Fibroblast of pulmonary artery (primary cell): ENCODE measurements around the gene CCDC12.

Experiments
- DNase-seq: peaks from one replicate; pipeline ENCODE4 v3.0.0-alpha.2; 2010; ENCODE audit warnings: low read depth
- H3K4me3 ChIP-seq: replicated peaks from 2 replicates; pipeline ENCODE4 v1.5.1; 2011; ENCODE audit warnings: low read depth, mild to moderate bottlenecking, control low read depth, low read length, moderate library complexity
- TF ChIP-seq, protein P1 (sequence below): IDR thresholded peaks from 2 replicates; pipeline ENCODE4 v1.5.1; 2011; ENCODE audit warnings: mild to moderate bottlenecking, control low read depth, low read length, inconsistent platforms; ENCODE audit errors: missing control alignments

CCDC12 gene

DNA sequence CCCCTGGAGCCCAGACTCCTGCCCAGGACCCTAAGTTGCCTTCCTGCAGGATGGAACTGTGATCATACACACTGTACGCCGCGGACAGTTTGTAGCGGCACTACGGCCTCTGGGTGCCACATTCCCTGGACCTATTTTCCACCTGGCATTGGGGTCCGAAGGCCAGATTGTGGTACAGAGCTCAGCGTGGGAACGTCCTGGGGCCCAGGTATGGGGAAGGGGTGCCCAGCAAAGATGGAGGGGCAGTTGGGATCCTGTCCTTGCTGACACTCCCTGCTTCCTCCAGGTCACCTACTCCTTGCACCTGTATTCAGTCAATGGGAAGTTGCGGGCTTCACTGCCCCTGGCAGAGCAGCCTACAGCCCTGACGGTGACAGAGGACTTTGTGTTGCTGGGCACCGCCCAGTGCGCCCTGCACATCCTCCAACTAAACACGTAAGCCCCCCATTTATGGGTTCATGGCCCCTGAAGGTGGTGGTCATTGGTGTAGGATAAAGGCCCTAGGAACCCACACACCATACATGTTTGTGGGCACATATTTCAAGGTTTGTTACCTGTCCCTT, 31.8 kb upstream of the CCDC12 start:
- no peak overlapping the region for H3K4me3 ChIP-seq
- no peak for DNase-seq
- TF ChIP-seq, protein P1, sequence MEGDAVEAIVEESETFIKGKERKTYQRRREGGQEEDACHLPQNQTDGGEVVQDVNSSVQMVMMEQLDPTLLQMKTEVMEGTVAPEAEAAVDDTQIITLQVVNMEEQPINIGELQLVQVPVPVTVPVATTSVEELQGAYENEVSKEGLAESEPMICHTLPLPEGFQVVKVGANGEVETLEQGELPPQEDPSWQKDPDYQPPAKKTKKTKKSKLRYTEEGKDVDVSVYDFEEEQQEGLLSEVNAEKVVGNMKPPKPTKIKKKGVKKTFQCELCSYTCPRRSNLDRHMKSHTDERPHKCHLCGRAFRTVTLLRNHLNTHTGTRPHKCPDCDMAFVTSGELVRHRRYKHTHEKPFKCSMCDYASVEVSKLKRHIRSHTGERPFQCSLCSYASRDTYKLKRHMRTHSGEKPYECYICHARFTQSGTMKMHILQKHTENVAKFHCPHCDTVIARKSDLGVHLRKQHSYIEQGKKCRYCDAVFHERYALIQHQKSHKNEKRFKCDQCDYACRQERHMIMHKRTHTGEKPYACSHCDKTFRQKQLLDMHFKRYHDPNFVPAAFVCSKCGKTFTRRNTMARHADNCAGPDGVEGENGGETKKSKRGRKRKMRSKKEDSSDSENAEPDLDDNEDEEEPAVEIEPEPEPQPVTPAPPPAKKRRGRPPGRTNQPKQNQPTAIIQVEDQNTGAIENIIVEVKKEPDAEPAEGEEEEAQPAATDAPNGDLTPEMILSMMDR: no peak

DNA sequence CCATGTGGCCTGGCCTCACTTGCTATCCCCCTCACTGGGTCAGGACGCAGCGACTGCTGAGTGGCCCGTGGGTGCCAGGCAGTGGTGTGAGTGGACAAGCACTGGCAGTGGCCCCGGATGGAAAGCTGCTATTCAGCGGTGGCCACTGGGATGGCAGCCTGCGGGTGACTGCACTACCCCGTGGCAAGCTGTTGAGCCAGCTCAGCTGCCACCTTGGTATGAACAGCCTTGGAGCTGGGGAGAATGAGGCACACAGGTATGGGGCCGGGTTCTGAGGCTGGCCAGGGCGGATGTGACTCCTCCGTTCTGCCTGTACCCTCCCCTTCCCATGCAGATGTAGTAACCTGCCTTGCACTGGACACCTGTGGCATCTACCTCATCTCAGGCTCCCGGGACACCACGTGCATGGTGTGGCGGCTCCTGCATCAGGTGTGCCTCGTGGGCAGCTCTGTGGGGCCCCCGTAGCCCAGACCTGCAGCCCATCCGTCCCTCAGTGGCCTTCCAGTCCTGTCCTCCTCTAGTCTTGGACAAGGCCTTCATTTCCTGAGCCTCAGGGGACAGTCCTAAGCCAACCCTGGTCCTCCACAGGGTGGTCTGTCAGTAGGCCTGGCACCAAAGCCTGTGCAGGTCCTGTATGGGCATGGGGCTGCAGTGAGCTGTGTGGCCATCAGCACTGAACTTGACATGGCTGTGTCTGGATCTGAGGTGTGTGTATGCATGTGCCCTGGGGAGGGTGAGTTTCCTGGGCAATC, 31.1 kb upstream of the CCDC12 start:
- TF ChIP-seq, protein P1: no peak
- H3K4me3 ChIP-seq: no peak overlapping the region
- no peak for DNase-seq

DNA sequence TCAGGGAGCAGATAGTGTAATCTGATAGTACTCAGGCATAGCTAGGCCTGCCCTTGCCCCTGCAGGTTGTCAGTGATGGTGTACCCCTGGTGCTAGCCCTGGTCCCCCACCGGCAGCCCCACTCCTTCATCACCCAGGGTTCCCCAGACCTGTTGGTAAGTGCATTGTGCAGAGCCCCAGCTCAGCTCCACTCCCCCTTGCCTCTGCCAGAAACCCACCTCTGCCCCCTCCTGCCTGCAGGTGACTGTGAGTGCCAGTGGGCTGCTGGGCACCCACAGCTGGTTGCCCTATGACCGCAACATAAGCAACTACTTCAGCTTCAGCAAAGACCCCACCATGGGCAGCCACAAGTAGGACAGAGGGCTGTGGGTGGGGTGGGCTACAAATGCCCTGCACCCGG, 30.5 kb upstream of the CCDC12 start:
- no peak for DNase-seq
- no peak overlapping the region for H3K4me3 ChIP-seq
- TF ChIP-seq, protein P1: no peak

DNA sequence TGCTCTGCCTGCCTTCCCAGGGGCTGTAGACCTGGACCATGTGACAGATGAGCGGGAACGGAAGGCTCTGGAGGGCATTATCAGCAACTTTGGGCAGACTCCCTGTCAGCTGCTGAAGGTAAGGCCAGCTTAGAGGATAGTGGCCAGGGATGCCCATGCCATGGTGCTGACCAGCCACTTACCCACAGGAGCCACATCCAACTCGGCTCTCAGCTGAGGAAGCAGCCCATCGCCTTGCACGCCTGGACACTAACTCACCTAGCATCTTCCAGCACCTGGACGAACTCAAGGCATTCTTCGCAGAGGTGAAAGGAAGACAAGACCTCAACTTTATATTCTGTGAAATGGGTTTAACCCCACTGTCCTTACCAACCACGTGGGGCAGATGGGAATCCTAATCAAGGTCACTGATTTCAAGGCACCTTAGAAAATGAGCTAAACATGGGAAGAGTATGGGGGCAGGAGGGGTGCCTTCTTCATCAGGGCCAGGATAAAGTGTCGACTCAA, 29.7 kb upstream of the CCDC12 start:
- no peak overlapping the region for H3K4me3 ChIP-seq
- DNase-seq: no peak
- TF ChIP-seq, protein P1: no peak

DNA sequence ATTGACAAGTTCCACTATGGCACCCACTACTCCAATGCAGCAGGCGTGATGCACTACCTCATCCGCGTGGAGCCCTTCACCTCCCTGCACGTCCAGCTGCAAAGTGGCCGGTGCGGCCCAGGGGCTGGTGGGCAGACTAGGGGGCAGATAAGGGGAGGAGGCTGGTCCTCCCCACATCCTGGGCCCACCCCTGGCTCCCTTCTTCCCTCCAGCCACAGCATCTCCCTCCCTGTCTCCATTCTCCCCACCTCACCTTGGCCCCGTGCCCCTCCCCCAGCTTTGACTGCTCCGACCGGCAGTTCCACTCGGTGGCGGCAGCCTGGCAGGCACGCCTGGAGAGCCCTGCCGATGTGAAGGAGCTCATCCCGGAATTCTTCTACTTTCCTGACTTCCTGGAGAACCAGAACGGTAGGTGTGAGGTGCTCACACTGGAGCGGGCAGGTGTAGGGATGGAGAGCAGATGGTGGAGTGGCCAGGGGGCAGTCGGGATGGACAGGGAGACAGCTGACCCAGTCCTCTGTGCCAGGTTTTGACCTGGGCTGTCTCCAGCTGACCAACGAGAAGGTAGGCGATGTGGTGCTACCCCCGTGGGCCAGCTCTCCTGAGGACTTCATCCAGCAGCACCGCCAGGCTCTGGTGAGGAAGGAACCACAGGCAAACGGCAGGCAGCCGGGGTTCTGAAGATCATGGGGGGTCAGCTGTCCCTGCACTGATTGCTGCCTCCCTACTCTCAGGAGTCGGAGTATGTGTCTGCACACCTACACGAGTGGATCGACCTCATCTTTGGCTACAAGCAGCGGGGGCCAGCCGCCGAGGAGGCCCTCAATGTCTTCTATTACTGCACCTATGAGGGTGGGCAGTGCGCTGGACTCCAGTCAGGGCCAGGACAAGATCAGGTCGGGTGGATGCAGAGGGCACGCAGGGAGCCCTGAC, 28.9 kb upstream of the CCDC12 start:
- TF ChIP-seq, protein P1: no peak
- no peak for DNase-seq
- H3K4me3 ChIP-seq: no peak overlapping the region

DNA sequence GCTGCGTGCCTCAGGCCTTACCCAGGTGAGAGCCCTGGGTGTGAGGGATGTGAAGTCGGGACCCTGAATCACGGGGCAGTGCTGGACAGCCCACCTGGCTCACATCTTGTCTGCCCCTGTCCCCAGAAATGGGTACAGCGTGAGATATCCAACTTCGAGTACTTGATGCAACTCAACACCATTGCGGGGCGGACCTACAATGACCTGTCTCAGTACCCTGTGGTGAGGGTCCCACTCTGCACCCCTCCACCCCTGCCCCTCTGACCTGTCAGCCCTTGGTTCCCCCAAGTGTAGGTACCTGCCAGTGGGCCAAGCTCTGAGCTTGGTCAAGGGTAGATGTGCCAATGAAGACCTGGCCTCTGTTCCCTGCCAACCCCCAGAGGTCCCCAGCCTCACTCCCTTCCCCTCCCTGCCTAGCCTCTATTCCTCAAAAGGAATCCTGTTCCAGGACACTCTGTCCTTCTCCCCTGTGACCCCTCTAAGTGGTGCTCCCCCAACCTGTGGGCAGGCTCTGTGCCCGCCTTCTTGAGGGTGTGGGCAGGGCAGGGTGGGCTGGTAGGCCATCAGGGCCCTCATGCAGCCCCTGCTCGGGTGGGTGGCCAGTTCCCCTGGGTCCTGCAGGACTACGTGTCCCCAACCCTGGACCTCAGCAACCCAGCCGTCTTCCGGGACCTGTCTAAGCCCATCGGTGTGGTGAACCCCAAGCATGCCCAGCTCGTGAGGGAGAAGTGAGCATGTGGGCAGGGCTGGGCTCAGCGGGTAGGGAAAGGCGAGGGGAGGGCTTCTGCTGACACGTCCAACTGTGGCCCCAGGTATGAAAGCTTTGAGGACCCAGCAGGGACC, 28.0 kb upstream of the CCDC12 start:
- no peak for DNase-seq
- no peak overlapping the region for H3K4me3 ChIP-seq
- TF ChIP-seq, protein P1: no peak
